A549 (cell line): ENCODE results near the gene HJV.

Experiments used
- CEBPB ChIP-seq, 2 experiments: fragments of >200 bp in 1 of 2; sonication (Bioruptor Twin) in 1 of 2; formaldehyde crosslinking in 1 of 2; IDR thresholded peaks; 2 replicates each; pipeline ENCODE4 v1.6.1; 2012 to 2016
- CHD4 ChIP-seq: fragments of 200-600 bp; sonication (generic); IDR thresholded peaks from 2 replicates; pipeline ENCODE4 v1.6.1; 2016; ENCODE audit warnings: antibody characterized with exemption, mild to moderate bottlenecking, borderline replicate concordance
- CTCF ChIP-seq: fragments of >200 bp; sonication (Bioruptor Twin); formaldehyde crosslinking; IDR thresholded peaks from 3 replicates; pipeline ENCODE4 v1.5.1; 2016
- EP300 ChIP-seq, 2 experiments: fragments of >200 bp; sonication (Bioruptor Twin); formaldehyde crosslinking; IDR thresholded peaks; 2 replicates in 1 of 2; 3 replicates in 1 of 2; pipeline ENCODE4 v1.6.1; 2016 to 2017
- GATA3 ChIP-seq: IDR thresholded peaks from 2 replicates; pipeline ENCODE4 v1.6.1; 2012; ENCODE audit warnings: borderline replicate concordance
- JUN ChIP-seq, 2 experiments: fragments of >200 bp; sonication (Bioruptor Twin); formaldehyde crosslinking; IDR thresholded peaks; 2 replicates in 1 of 2; 3 replicates in 1 of 2; pipeline ENCODE4 v1.6.1; 2016 to 2017
- JUNB ChIP-seq: fragments of >200 bp; sonication (Bioruptor Twin); formaldehyde crosslinking; IDR thresholded peaks from 2 replicates; pipeline ENCODE4 v1.6.1; 2016
- MAZ ChIP-seq: fragments of 150-350 bp; IDR thresholded peaks from 2 replicates; pipeline ENCODE4 v1.6.1; 2014; ENCODE audit warnings: antibody characterized with exemption, low read depth, low read length, borderline replicate concordance
- POLR2A ChIP-seq: IDR thresholded peaks from 2 replicates; pipeline ENCODE4 v1.6.1; 2012; ENCODE audit warnings: mild to moderate bottlenecking, low read length
- RCOR1 ChIP-seq: fragments of 150-350 bp; IDR thresholded peaks from 2 replicates; pipeline ENCODE4 v1.6.1; 2014; ENCODE audit warnings: antibody characterized with exemption, low read length, low read depth
- USF2 ChIP-seq: fragments of 450-650 bp; IDR thresholded peaks from 2 replicates; pipeline ENCODE4 v1.6.1; 2014; ENCODE audit warnings: antibody characterized with exemption

DNA sequence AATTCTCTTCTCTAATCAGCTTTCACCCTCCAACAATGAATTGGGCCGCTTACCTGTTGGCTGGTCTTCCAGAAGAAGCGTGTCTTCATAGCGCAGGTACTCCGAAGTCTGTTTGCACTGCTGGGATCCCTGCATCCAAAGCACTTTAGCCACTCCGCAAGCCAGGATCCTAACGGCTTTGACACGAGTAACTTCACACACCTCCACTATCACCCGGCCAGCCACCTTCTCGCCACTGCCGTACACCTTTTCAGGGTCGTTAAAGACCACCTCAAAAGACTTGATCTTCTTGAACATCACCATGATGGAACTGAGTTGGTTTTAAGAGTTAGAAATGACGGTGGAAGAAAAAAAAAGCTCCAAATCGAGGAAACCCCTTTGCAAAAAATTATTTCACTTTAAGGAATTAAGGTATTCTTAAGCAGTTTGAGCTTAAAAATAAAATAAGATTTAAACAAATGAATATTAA lies 25.5 kb downstream of the HJV start:
- TF ChIP-seq MAZ (no peak), CTCF (no peak), CHD4 (no peak), JUN (IDR thresholded peaks at IDR 0.05) (no peak), JUNB (no peak), CEBPB (IDR thresholded peaks at IDR 0.05) (no peak), EP300 (IDR thresholded peaks at IDR 0.05) (no peak), GATA3 (no peak), RCOR1 (no peak), USF2 (no peak), POLR2A (no peak)
